GM23248 (cell line): ENCODE results near the gene LGR6. TPM values are rescaled to one million over a fixed set of nuclear protein-coding genes. Genes with fewer than 3 reads are reported as not detected.

Source experiments
- DNase-seq: peaks from one replicate; pipeline ENCODE4 v3.0.0-alpha.2; 2015
- H2AFZ ChIP-seq: fragments of 200-600 bp; sonication (generic); 2 replicates; pipeline ENCODE4 v1.6.1; 2016; ENCODE audit warnings: antibody characterized with exemption
- H3F3A ChIP-seq: fragments of 200-600 bp; sonication (generic); 2 replicates; pipeline ENCODE4 v1.6.1; 2016; ENCODE audit warnings: mild to moderate bottlenecking, antibody characterized with exemption, mixed run types; ENCODE audit not compliant: insufficient read depth
- H3K27ac ChIP-seq: fragments of 200-600 bp; sonication (generic); 2 replicates; pipeline ENCODE4 v1.5.1; 2016; ENCODE audit warnings: mild to moderate bottlenecking
- H3K27me3 ChIP-seq: fragments of 200-600 bp; sonication (generic); replicated peaks from 2 replicates; pipeline ENCODE4 v1.6.1; 2016; ENCODE audit warnings: mild to moderate bottlenecking; ENCODE audit not compliant: insufficient read depth
- H3K36me3 ChIP-seq: fragments of 200-600 bp; sonication (generic); 2 replicates; pipeline ENCODE4 v1.6.1; 2016; ENCODE audit warnings: low read depth, mild to moderate bottlenecking
- H3K4me1 ChIP-seq: fragments of 200-600 bp; sonication (generic); 2 replicates; pipeline ENCODE4 v1.6.1; 2016; ENCODE audit warnings: mild to moderate bottlenecking; ENCODE audit not compliant: insufficient read depth
- H3K4me2 ChIP-seq: fragments of 200-600 bp; sonication (generic); one replicate; pipeline ENCODE4 v1.6.1; 2016; ENCODE audit warnings: mild to moderate bottlenecking; ENCODE audit not compliant: unreplicated experiment
- H3K4me3 ChIP-seq: fragments of 200-600 bp; sonication (generic); 2 replicates; pipeline ENCODE4 v1.5.1; 2016; ENCODE audit warnings: mild to moderate bottlenecking
- H3K79me2 ChIP-seq: fragments of 200-600 bp; sonication (generic); 2 replicates; pipeline ENCODE4 v1.6.1; 2016; ENCODE audit warnings: mild to moderate bottlenecking; ENCODE audit not compliant: insufficient read depth
- H3K9ac ChIP-seq: fragments of 200-600 bp; sonication (generic); 2 replicates; pipeline ENCODE4 v1.6.1; 2016; ENCODE audit warnings: mild to moderate bottlenecking
- H3K9me2 ChIP-seq: fragments of 200-600 bp; sonication (generic); 2 replicates; pipeline ENCODE4 v1.6.1; 2016; ENCODE audit warnings: mixed run types, mild to moderate bottlenecking, moderate library complexity; ENCODE audit not compliant: insufficient read depth
- H3K9me3 ChIP-seq: fragments of 200-600 bp; sonication (generic); one replicate; pipeline ENCODE4 v1.6.1; 2017; ENCODE audit warnings: low read depth
- H4K20me1 ChIP-seq: fragments of 200-600 bp; sonication (generic); 2 replicates; pipeline ENCODE4 v1.6.0; 2016; ENCODE audit not compliant: insufficient read depth
- EZH2 ChIP-seq: fragments of 200-600 bp; sonication (generic); IDR thresholded peaks from 2 replicates; pipeline ENCODE4 v1.6.1; 2018; ENCODE audit warnings: antibody characterized with exemption, mild to moderate bottlenecking; ENCODE audit not compliant: insufficient read depth, poor library complexity, severe bottlenecking
- EZH2phosphoT487 ChIP-seq: fragments of 200-600 bp; sonication (generic); IDR thresholded peaks from 2 replicates; pipeline ENCODE4 v1.6.1; 2018; ENCODE audit warnings: antibody characterized with exemption, moderate library complexity, mild to moderate bottlenecking, low read depth; ENCODE audit not compliant: insufficient read depth
- WGBS, 2 experiments: methylation state at CpG; one replicate each; pipeline ENCODE4 v1.1.6; 2015 to 2017; ENCODE audit warnings: low lambda C conversion rate in 2 of 2, low coverage in 1 of 2; ENCODE audit errors: missing lambda C conversion rate in 2 of 2; 5-methylcytosine and 5-hydroxymethylcytosine counted together
- in situ Hi-C: fragments of 300-500 bp; cut with MboI; formaldehyde crosslinking; loops from 2 replicates; pipeline ENCODE4 v1.15.0; 2020
- polyA plus RNA-seq: library from polyadenylated mRNA; unstranded; fragments of >200 nt; fragmentation: Nextera tagmentation; extraction: Ambion mirVana; gene quantifications from 2 replicates; pipeline ENCODE4 v1.2.1, GENCODE V29; 2016
- total RNA-seq: library from RNA; depleted of rRNA; stranded (reverse); fragments of >200 nt; shearing (Covaris generic); gene quantifications from 2 replicates; pipeline ENCODE4 v1.2.3, GENCODE V29; 2014

Gene LGR6
- total and polyA plus RNA-seq, 2 experiments from 2014 or later, result not detected

GRCh38 chr1:202292773-202293172 lies 99.2 kb downstream of the LGR6 start:
- H3K27ac ChIP-seq, result no peak overlapping the region
- no peak overlapping the region for H3K4me3 ChIP-seq
- TF ChIP-seq EZH2phosphoT487, result no peak
- TF ChIP-seq EZH2, result no peak
- H3K9me2 ChIP-seq, result no peaks in the 10 kb centered on the region
- no peaks in the 10 kb centered on the region for H3K9me3 ChIP-seq
- in situ Hi-C loops, result no loop called here
- H3K4me2 ChIP-seq, result no peak overlapping the region
- no peak overlapping the region for H2AFZ ChIP-seq
- peaks cover 16% of the 10 kb centered on the region; the same call in 1 of the 2 replicates for H3K27me3 ChIP-seq
- DNase-seq, result no peak
- no peaks in the 10 kb centered on the region for H4K20me1 ChIP-seq
- H3K79me2 ChIP-seq, result no peaks in the 10 kb centered on the region
- no peak overlapping the region for H3K9ac ChIP-seq
- WGBS, 2 experiments, result 47 to 62% methylated on average over 1 of the region's 1 CpG
- peaks cover 14% of the 10 kb centered on the region for H3F3A ChIP-seq
- H3K36me3 ChIP-seq, result no peaks in the 10 kb centered on the region
- peaks cover 5% of the 10 kb centered on the region; the same call in 1 of the 2 replicates for H3K4me1 ChIP-seq

- Histone ChIP-seq H3K27ac (no peak overlapping the region), H3K4me3 (no peak overlapping the region), H3K79me2 (no peaks in the 10 kb centered on the region), H3F3A (peaks cover 14% of the 10 kb centered on the region), H3K9ac (no peak overlapping the region), H3K27me3 (peaks cover 16% of the 10 kb centered on the region; the same call in 1 of the 2 replicates), H3K4me1 (peaks cover 5% of the 10 kb centered on the region; the same call in 1 of the 2 replicates), H2AFZ (no peak overlapping the region), H3K9me2 (no peaks in the 10 kb centered on the region), H4K20me1 (no peaks in the 10 kb centered on the region), H3K36me3 (no peaks in the 10 kb centered on the region), H3K4me2 (no peak overlapping the region), H3K9me3 (no peaks in the 10 kb centered on the region)
- no peak for DNase-seq
- 65 to 67% methylated on average over 4 of the region's 4 CpGs for WGBS, 2 experiments
- in situ Hi-C loops, result no loop called here
- TF ChIP-seq EZH2phosphoT487 (no peak), EZH2 (no peak)
Observed at GRCh38 chr1:202293569-202293968, 100.0 kb downstream of the LGR6 start.

GRCh38 chr1:202302166-202302565 lies 108.6 kb downstream of the LGR6 start:
- Histone ChIP-seq H3K27me3 (peaks cover 16% of the 10 kb centered on the region), H3K4me3 (no peak overlapping the region), H3K4me1 (no peaks in the 10 kb centered on the region), H3F3A (no peaks in the 10 kb centered on the region), H4K20me1 (no peaks in the 10 kb centered on the region), H3K36me3 (no peaks in the 10 kb centered on the region), H2AFZ (no peak overlapping the region), H3K4me2 (no peak overlapping the region), H3K27ac (no peak overlapping the region), H3K79me2 (no peaks in the 10 kb centered on the region), H3K9ac (no peak overlapping the region), H3K9me2 (no peaks in the 10 kb centered on the region), H3K9me3 (no peaks in the 10 kb centered on the region)
- 82 to 85% methylated on average over 9 of the region's 9 CpGs for WGBS, 2 experiments
- TF ChIP-seq EZH2 (no peak), EZH2phosphoT487 (no peak)
- in situ Hi-C loops, result no loop called here
- no peak for DNase-seq

- Histone ChIP-seq H3K27me3 (peaks cover 25% of the 10 kb centered on the region), H3K9ac (no peak overlapping the region), H3K36me3 (no peaks in the 10 kb centered on the region), H3F3A (no peaks in the 10 kb centered on the region), H3K4me3 (no peak overlapping the region), H3K9me2 (no peaks in the 10 kb centered on the region), H4K20me1 (no peaks in the 10 kb centered on the region), H3K4me1 (no peaks in the 10 kb centered on the region), H2AFZ (no peak overlapping the region), H3K9me3 (no peaks in the 10 kb centered on the region), H3K4me2 (no peak overlapping the region), H3K27ac (no peak overlapping the region), H3K79me2 (no peaks in the 10 kb centered on the region)
- TF ChIP-seq EZH2 (no peak), EZH2phosphoT487 (no peak)
- WGBS, 2 experiments, result 79 to 91% methylated on average over 7 to 9 of the region's 9 CpGs
- no peak for DNase-seq
- in situ Hi-C loops, result no loop called here
Observed at GRCh38 chr1:202304375-202304774, 110.8 kb downstream of the LGR6 start.

GRCh38 chr1:202305168-202305567 lies 111.6 kb downstream of the LGR6 start:
- Histone ChIP-seq H4K20me1 (no peaks in the 10 kb centered on the region), H3K79me2 (no peaks in the 10 kb centered on the region), H3K4me3 (no peak overlapping the region), H3F3A (no peaks in the 10 kb centered on the region), H3K9me2 (no peaks in the 10 kb centered on the region), H3K27me3 (peaks cover 23% of the 10 kb centered on the region), H3K4me2 (no peak overlapping the region), H2AFZ (no peak overlapping the region), H3K36me3 (no peaks in the 10 kb centered on the region), H3K9ac (no peak overlapping the region), H3K9me3 (no peaks in the 10 kb centered on the region), H3K4me1 (no peaks in the 10 kb centered on the region), H3K27ac (no peak overlapping the region)
- TF ChIP-seq EZH2phosphoT487 (no peak), EZH2 (no peak)
- WGBS, 2 experiments, result 40 to 41% methylated on average over 1 of the region's 1 CpG
- in situ Hi-C loops, result no loop called here
- no peak for DNase-seq
